BE2C (cell line): ENCODE results near the gene SLC39A11.
"Not testable (repeated sequence)": the region's sequence is repeated elsewhere in the genome, so short reads cannot be mapped to it uniquely, and the experiment has no call there.

Experiments
- DNase-seq: peaks from one replicate; pipeline ENCODE4 v3.0.0-alpha.2; 2020
- H3K27me3 ChIP-seq: fragments of 250-450 bp; sonication (Bioruptor Pico); 2 replicates; pipeline ENCODE4 v1.5.1; 2020; ENCODE audit warnings: mild to moderate bottlenecking
- H3K36me3 ChIP-seq: fragments of 250-450 bp; sonication (Bioruptor Pico); 2 replicates; pipeline ENCODE4 v1.5.1; 2020; ENCODE audit warnings: mild to moderate bottlenecking
- H3K4me1 ChIP-seq: fragments of 250-450 bp; sonication (Bioruptor Pico); 2 replicates; pipeline ENCODE4 v1.5.1; 2020
- H3K4me3 ChIP-seq: 2 replicates; pipeline ENCODE4 v1.5.1; 2011; ENCODE audit warnings: low read depth, low read length
- H3K9me3 ChIP-seq: fragments of 250-450 bp; sonication (Bioruptor Pico); 2 replicates; pipeline ENCODE4 v1.5.1; 2020
- CTCF ChIP-seq: IDR thresholded peaks from 2 replicates; pipeline ENCODE4 v1.5.1; 2012; ENCODE audit warnings: mild to moderate bottlenecking, low read depth, low read length

SLC39A11 gene

DNA sequence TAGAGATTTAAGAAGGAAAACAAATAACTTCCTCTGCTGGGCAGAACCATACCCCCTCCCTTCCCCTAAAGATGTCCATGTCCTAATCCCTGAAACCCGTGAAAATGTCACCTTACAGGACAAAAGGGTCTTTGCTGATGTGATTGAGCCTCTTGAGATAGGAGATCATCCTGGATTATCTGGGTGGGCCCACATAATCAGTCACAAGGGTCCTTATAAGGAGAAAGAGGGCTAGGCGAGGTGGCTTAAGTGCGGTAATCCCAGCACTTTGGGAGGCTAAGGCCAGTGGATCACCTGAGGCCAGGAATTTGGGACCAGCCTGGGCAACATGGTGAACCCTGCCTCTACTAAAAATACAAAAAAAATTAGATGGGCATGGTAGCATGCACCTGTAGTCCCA, 12.0 kb upstream of the SLC39A11 start:
- H3K4me1 ChIP-seq: no peaks in the 10 kb centered on the region
- H3K36me3 ChIP-seq: no peaks in the 10 kb centered on the region
- no peaks in the 10 kb centered on the region; the same call in 1 of the 2 replicates for H3K9me3 ChIP-seq
- no peaks in the 10 kb centered on the region for H3K27me3 ChIP-seq
- no peak overlapping the region for H3K4me3 ChIP-seq
- no peak for TF ChIP-seq CTCF
- no peak for DNase-seq

DNA sequence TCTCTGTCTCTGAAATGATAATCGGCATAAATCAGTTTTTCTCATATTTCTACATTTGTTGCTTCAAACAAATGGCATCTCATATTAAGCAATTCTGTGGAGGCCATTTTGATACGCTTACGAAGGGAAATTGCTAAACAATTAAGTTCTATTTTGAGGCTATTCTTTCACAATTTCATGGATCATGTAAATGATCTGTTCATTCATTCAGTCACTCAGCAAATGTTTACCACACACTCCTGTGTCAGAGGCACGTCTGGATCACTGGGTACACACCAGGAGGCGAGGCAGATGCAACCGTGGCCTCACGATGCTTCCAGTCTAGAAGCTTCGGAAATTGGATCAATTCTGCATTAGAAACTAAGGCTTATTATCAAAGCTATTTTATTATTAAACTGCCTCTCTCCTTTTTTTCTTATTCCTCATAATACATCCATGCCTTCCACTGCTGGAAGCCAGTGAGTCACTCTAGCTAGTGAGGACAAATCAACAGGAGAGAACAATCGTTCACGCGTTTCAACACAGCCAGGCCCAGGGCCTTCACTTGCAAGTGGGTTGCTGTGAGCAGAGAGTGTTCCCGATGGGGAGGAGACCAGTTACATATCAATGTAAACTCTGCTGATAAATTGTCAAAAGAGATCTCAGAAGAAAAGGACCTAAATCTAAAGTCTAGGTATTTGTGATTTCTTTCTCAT, 11.3 kb upstream of the SLC39A11 start:
- Histone ChIP-seq H3K9me3 (no peaks in the 10 kb centered on the region; the same call in 1 of the 2 replicates), H3K4me1 (no peaks in the 10 kb centered on the region), H3K4me3 (no peak overlapping the region), H3K27me3 (no peaks in the 10 kb centered on the region), H3K36me3 (no peaks in the 10 kb centered on the region)
- no peak for TF ChIP-seq CTCF
- DNase-seq: no peak

DNA sequence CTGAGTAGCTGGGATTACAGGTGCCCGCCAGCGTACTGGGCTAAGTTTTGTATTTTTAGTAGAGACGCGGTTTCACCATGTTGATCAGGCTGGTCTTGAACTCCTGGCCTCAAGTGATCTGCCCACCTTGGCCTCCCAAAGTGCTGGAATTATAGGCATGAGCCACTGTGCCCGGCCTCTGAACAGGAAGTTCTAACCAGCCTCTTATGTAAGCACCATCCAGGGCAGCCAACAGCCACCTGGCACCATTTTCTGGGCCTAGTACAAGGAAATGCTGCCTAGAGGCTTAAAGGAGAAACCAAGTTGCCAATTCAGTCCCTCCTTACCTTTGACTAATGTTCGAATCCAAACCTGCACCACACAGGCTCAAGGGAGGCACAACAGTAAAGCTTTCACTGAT, 8.5 kb upstream of the SLC39A11 start:
- no peaks in the 10 kb centered on the region for H3K27me3 ChIP-seq
- no peak for TF ChIP-seq CTCF
- H3K4me3 ChIP-seq: no peak overlapping the region
- H3K36me3 ChIP-seq: no peaks in the 10 kb centered on the region
- no peaks in the 10 kb centered on the region; the same call in 1 of the 2 replicates for H3K9me3 ChIP-seq
- no peaks in the 10 kb centered on the region for H3K4me1 ChIP-seq
- no peak for DNase-seq

GRCh38 chr17:73100363-73100762, 7.9 kb upstream of the SLC39A11 start:
- Histone ChIP-seq H3K36me3 (no peaks in the 10 kb centered on the region), H3K4me3 (no peak overlapping the region), H3K4me1 (no peaks in the 10 kb centered on the region), H3K27me3 (no peaks in the 10 kb centered on the region), H3K9me3 (no peaks in the 10 kb centered on the region; the same call in 1 of the 2 replicates)
- DNase-seq: no peak
- no peak for TF ChIP-seq CTCF

DNA sequence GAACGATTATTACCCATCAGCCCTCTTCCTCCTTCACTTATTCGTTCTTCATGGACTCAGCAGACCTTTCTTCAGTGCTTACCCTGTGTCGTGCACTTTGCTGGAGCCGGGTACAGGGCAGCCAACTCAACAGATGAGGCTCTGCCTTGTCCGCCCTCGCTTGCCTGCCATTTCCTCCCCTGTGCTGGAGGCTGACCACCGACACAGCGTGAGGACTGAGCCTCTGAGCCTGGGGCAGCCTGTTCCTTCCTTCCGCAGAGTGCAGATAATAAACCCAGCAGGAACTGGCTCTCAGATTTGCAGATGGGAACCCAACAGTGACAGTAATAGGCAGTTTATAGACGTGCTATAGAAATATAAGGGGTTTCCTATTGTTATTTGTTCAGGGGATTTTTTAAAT, 7.0 kb upstream of the SLC39A11 start:
- H3K4me1 ChIP-seq: no peaks in the 10 kb centered on the region
- DNase-seq: no peak
- H3K9me3 ChIP-seq: no peaks in the 10 kb centered on the region; the same call in 1 of the 2 replicates
- no peak overlapping the region for H3K4me3 ChIP-seq
- TF ChIP-seq CTCF: no peak
- H3K27me3 ChIP-seq: no peaks in the 10 kb centered on the region
- H3K36me3 ChIP-seq: no peaks in the 10 kb centered on the region

DNA sequence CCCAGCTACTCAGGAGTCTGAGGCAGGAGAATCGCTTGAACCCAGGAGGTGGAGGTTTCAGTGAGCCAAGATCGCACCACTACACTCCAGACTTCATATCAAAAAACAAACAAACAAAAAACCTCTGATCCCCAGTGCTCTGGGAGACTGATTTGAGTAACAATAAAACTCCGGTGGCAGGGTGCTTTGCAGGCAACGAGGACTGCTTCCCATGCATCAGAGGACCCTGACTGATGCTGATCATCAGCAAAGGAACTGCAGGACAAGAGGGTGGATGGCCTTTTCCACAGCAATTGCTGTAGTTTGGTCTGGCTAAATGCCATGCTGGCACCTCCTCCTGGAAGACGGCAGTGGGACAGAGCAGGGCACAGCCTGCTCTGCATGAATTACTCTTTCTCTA, 6.4 kb upstream of the SLC39A11 start:
- TF ChIP-seq CTCF: no peak
- no peaks in the 10 kb centered on the region; the same call in 1 of the 2 replicates for H3K9me3 ChIP-seq
- H3K4me1 ChIP-seq: no peaks in the 10 kb centered on the region
- H3K36me3 ChIP-seq: no peaks in the 10 kb centered on the region
- no peak overlapping the region for H3K4me3 ChIP-seq
- no peak for DNase-seq
- no peaks in the 10 kb centered on the region for H3K27me3 ChIP-seq

- not testable (repeated sequence) for H3K27me3 ChIP-seq, H3K4me1 ChIP-seq, DNase-seq, H3K36me3 ChIP-seq, H3K9me3 ChIP-seq, H3K4me3 ChIP-seq
Measured at GRCh38 chr17:73097973-73098765, 5.7 kb upstream of the SLC39A11 start.
